ENCODE measurements around the gene CD38.

- no peak for TF ChIP-seq CTCF (IDR thresholded peaks at IDR 0.05)
- TF ChIP-seq EZH2 (IDR thresholded peaks at IDR 0.05): no peak
- no peak for TF ChIP-seq EZH2phosphoT487 (IDR thresholded peaks at IDR 0.05)
These were observed 110.4 kb downstream of the CD38 start for GRCh38 chr4:15888515-15888914.

All from neural progenitor cell (in vitro differentiated cells).